ENCODE measurements around the gene DDX24. TPM values are rescaled to one million over a fixed set of nuclear protein-coding genes. Genes with fewer than 3 reads are reported as not detected.

DDX24 gene
- total RNA-seq, 1 donor from 2014 or later: 161 TPM

- no peak for DNase-seq (ENCODE audit: low read depth)
Observed at GRCh38 chr14:94048691-94049624, 32.0 kb downstream of the DDX24 start.

- no peak for DNase-seq (ENCODE audit: low read depth)
Observed at GRCh38 chr14:94047581-94047980, 33.4 kb downstream of the DDX24 start.

- no peak for DNase-seq (ENCODE audit: low read depth)
Observed at GRCh38 chr14:94046696-94047250, 34.2 kb downstream of the DDX24 start.

GRCh38 chr14:94045563-94046345 is 35.2 kb downstream of the DDX24 start:
- no peak for DNase-seq (ENCODE audit: low read depth)

- no peak for DNase-seq (ENCODE audit: low read depth)
Observed at GRCh38 chr14:94045101-94045500, 35.9 kb downstream of the DDX24 start.

- DNase-seq (ENCODE audit: low read depth): no peak
Observed at GRCh38 chr14:94044476-94045091, 36.4 kb downstream of the DDX24 start.

- DNase-seq (ENCODE audit: low read depth): no peak
Observed at GRCh38 chr14:94043756-94044475, 37.1 kb downstream of the DDX24 start.

GRCh38 chr14:94043111-94043755 is 37.8 kb downstream of the DDX24 start:
- no peak for DNase-seq (ENCODE audit: low read depth)

- no peak for DNase-seq (ENCODE audit: low read depth)
Observed at GRCh38 chr14:94042433-94043091, 38.4 kb downstream of the DDX24 start.

- DNase-seq (ENCODE audit: low read depth): no peak
Observed at GRCh38 chr14:94041551-94042346, 39.3 kb downstream of the DDX24 start.

- DNase-seq (ENCODE audit: low read depth): no peak
Observed at GRCh38 chr14:94040796-94041195, 40.2 kb downstream of the DDX24 start.

- no peak for DNase-seq (ENCODE audit: low read depth)
Observed at GRCh38 chr14:94040247-94040646, 40.8 kb downstream of the DDX24 start.

GRCh38 chr14:94038921-94039629 is 41.9 kb downstream of the DDX24 start:
- no peak for DNase-seq (ENCODE audit: low read depth)

- DNase-seq (ENCODE audit: low read depth): no peak
Observed at GRCh38 chr14:94038510-94038909, 42.5 kb downstream of the DDX24 start.

GRCh38 chr14:94037954-94038353 is 43.0 kb downstream of the DDX24 start:
- no peak for DNase-seq (ENCODE audit: low read depth)

- peak; percentile 46 for DNase-seq (ENCODE audit: low read depth)
Observed at GRCh38 chr14:94036313-94037167, 44.5 kb downstream of the DDX24 start.

GRCh38 chr14:94034886-94035285 is 46.1 kb downstream of the DDX24 start:
- no peak for DNase-seq (ENCODE audit: low read depth)

GRCh38 chr14:94031883-94032279 is 49.1 kb downstream of the DDX24 start:
- DNase-seq (ENCODE audit: low read depth): no peak
